Fibroblast of mammary gland (primary cell): ENCODE data around the gene HSPB6.

Experiments used
- DNase-seq: peaks from one replicate; pipeline ENCODE4 v3.0.0-alpha.2; 2010; ENCODE audit warnings: low read depth
- H3K4me3 ChIP-seq: 2 replicates; pipeline ENCODE4 v1.5.1; 2011; ENCODE audit warnings: low read depth, mild to moderate bottlenecking, low read length, moderate library complexity; ENCODE audit not compliant: control insufficient read depth
- CTCF ChIP-seq: conservative IDR thresholded peaks from 2 replicates; pipeline ENCODE4 v1.5.1; 2011; ENCODE audit warnings: low read depth, low read length, inconsistent platforms; ENCODE audit not compliant: control insufficient read depth, insufficient read depth

The HSPB6 gene

GRCh38 chr19:35748106-35749020, 8.5 kb downstream of the HSPB6 start, which contains the start of gene LIN37:
TSS of gene LIN37 (plus strand) at chr19:35748576. CDS start at chr19:35748725, 149 bp downstream.
- TF ChIP-seq CTCF: no peak
- peak; percentile 99 for DNase-seq
- peak within 1 kb of the TSS; percentile 85 for H3K4me3 ChIP-seq

GRCh38 chr19:35746531-35746930, 10.3 kb downstream of the HSPB6 start:
- no peak for DNase-seq
- TF ChIP-seq CTCF: no peak
- peak overlapping the region; percentile 73 for H3K4me3 ChIP-seq

- TF ChIP-seq CTCF: no peak
- H3K4me3 ChIP-seq: peak overlapping the region; percentile 73
- no peak for DNase-seq
These were observed 10.8 kb downstream of the HSPB6 start for GRCh38 chr19:35746087-35746462.

GRCh38 chr19:35745328-35746086, 11.3 kb downstream of the HSPB6 start, which contains the start of the genes PSENEN and U2AF1L4:
TSS of gene PSENEN (plus strand) at chr19:35745651. CDS start at chr19:35745931, 280 bp downstream.
TSS of gene U2AF1L4 (minus strand) at chr19:35745418. CDS start at chr19:35745391, 27 bp downstream.
- peak within 1 kb of the TSS; percentile 73 for H3K4me3 ChIP-seq
- peak; percentile 99 for DNase-seq
- TF ChIP-seq CTCF: no peak

- peak; percentile 93 for DNase-seq
- peak overlapping the region; percentile 73 for H3K4me3 ChIP-seq
- TF ChIP-seq CTCF: peak; percentile 23
These were observed 12.2 kb downstream of the HSPB6 start for GRCh38 chr19:35744430-35745327.
